ENCODE data around the gene ITGAD.

ITGAD gene

DNA sequence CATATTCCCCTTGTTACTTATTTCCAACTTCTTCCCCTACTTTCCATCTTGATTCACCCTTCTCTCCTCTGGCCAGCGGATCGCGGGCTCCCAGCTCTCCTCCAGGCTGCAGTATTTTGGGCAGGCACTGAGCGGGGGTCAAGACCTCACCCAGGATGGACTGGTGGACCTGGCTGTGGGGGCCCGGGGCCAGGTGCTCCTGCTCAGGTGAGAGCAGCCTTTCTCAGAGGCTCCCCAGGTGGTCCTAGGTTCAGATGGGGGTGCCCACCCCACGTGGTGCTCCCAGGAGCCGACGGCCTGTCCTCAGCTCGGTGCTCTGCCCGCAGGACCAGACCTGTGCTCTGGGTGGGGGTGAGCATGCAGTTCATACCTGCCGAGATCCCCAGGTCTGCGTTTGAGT is 22.1 kb upstream of the ITGAD start:
- TF ChIP-seq, protein P1, sequence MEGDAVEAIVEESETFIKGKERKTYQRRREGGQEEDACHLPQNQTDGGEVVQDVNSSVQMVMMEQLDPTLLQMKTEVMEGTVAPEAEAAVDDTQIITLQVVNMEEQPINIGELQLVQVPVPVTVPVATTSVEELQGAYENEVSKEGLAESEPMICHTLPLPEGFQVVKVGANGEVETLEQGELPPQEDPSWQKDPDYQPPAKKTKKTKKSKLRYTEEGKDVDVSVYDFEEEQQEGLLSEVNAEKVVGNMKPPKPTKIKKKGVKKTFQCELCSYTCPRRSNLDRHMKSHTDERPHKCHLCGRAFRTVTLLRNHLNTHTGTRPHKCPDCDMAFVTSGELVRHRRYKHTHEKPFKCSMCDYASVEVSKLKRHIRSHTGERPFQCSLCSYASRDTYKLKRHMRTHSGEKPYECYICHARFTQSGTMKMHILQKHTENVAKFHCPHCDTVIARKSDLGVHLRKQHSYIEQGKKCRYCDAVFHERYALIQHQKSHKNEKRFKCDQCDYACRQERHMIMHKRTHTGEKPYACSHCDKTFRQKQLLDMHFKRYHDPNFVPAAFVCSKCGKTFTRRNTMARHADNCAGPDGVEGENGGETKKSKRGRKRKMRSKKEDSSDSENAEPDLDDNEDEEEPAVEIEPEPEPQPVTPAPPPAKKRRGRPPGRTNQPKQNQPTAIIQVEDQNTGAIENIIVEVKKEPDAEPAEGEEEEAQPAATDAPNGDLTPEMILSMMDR (IDR thresholded peaks at IDR 0.05; ENCODE audit: insufficient read depth, missing control alignments) = no peak
- DNase-seq (ENCODE audit: insufficient read length, low spot score) (no peak), FAIRE-seq (no peak)

DNA sequence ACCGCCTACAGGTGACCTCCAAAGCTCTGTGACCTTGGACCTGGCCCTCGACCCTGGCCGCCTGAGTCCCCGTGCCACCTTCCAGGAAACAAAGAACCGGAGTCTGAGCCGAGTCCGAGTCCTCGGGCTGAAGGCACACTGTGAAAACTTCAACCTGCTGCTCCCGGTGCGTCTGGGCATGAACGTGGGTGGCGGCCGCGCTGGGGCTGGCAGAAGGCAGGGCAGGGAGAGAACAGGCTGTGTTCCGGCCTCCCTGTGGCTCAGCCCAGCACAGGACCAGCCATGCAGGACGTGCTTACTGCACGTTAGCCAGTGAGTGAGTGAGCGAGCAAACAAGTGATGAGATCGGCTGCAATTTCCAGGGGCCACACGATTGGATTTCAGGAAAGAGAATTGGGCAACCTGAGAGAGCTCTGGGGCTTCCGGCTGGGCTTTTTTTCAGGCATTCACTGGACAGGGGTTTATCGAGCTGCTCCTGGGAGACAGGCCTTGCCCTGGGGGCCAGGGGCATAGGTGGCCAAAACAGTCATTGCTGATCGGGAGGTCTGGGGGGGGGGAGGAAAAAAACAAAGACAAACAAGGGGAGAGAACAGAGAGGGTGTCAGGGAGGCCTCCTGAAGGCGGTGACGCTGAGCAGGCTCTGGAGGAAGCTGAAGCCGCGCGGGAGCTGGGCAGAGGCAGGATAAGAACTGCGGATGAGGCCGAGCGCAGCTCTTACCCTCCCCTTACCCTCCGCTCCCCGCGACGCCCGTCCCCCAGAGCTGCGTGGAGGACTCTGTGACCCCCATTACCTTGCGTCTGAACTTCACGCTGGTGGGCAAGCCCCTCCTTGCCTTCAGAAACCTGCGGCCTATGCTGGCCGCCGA is 21.3 kb upstream of the ITGAD start:
- TF ChIP-seq, protein P1 (IDR thresholded peaks at IDR 0.05; ENCODE audit: insufficient read depth, missing control alignments) = no peak
- no peak for DNase-seq (ENCODE audit: insufficient read length, low spot score)
- no peak for FAIRE-seq

DNA sequence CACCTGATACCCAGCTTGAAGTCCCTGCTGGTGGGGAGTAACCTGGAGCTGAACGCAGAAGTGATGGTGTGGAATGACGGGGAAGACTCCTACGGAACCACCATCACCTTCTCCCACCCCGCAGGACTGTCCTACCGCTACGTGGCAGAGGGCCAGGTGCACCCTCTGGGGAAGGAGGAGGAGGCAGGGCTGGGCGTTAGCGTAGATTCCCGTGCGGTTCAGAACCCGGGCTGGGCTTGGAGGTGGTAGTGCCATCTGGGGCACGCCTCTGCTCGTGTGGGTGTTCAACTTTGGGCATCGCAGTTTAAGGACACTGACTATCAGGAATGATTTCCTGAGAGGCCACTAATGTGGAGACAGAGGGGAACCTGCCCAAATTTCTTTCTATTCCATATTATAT is 19.9 kb upstream of the ITGAD start:
- no peak for FAIRE-seq
- TF ChIP-seq, protein P1 (IDR thresholded peaks at IDR 0.05; ENCODE audit: insufficient read depth, missing control alignments) = no peak

DNA sequence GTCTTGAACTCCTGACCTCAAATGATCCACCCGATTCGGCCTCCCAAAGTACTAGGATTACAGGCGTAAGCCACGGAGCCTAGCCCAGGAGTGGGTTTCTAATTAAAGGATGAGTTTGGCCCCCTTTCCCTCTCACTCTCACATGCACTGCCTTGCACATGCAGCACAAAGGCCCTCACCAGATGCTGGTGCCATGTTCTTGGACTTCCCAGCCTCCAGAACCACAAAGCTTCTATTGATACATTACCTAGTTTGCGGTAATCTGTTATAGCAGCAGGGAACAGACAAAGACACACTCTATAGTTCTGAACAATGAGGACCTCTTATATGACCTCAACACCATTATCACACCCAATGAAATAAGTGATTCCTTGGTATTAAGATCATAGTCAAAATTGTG is 17.9 kb upstream of the ITGAD start:
- DNase-seq (ENCODE audit: insufficient read length, low spot score) (no peak), FAIRE-seq (no peak)
- TF ChIP-seq, protein P1 (IDR thresholded peaks at IDR 0.05; ENCODE audit: insufficient read depth, missing control alignments) = no peak

More for the DNA sequence above, 19.9 kb upstream of the ITGAD start:
- DNase-seq (ENCODE audit: insufficient read length, low spot score) = no peak

DNA sequence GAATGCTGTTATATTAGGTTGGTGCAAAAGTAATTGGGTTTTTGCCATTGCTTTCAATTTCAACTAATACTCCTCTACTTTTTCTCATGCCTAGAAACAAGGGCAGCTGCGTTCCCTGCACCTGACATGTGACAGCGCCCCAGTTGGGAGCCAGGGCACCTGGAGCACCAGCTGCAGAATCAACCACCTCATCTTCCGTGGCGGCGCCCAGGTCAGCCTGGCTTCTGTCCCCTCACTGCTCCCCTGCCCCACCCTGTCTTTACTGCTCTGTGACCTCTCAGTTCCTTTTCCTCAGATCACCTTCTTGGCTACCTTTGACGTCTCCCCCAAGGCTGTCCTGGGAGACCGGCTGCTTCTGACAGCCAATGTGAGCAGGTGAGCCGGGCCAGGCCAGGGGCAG is 16.4 kb upstream of the ITGAD start:
- DNase-seq (ENCODE audit: insufficient read length, low spot score) (no peak), FAIRE-seq (no peak)
- TF ChIP-seq, protein P1 (IDR thresholded peaks at IDR 0.05; ENCODE audit: insufficient read depth, missing control alignments) = no peak

DNA sequence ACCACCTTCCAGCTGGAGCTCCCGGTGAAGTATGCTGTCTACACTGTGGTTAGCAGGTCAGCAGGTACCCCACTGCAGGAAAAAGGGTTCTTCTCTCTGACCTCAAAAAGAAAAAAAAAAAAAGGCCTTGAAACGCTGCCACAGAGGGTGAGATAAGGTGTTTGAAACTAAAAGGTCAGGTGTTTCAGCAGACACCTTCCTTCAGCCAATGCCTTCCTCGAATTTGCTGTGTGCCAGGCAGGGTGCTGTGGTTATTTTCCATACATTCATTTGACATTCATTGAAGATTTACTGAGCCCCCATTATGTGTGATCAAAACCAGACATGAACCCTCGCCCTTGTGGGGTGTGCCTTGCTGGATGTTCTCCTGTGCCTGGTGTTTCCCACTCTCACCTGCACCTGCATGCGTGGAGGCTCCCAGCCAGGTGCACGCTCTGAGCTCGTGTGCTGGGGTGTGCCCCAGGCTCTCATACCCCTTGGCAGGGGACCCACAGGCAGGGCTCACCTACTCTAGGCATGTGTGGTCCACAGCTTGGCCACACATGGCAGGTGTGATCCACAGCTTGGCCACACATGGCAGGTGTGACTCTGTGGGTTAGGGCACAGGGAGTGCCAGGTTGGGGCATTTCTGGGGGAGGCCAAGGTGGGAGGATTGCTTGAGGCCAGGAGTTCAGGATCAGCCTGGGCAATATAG is 15.8 kb upstream of the ITGAD start:
- FAIRE-seq (no peak), DNase-seq (ENCODE audit: insufficient read length, low spot score) (no peak)
- TF ChIP-seq, protein P1 (IDR thresholded peaks at IDR 0.05; ENCODE audit: insufficient read depth, missing control alignments) = no peak

DNA sequence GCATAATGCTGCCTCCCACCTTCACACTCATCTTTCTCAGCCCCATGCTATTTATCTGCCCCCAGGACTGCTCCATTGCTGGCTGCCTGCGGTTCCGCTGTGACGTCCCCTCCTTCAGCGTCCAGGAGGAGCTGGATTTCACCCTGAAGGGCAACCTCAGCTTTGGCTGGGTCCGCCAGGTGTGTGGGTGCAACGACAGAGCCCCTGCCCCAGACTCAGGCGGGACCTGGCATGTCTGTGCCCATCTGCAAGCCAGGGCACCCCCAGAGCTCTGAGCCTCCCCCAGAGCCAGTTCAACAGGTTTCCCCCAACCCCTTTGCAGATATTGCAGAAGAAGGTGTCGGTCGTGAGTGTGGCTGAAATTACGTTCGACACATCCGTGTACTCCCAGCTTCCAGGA is 12.9 kb upstream of the ITGAD start:
- FAIRE-seq (no peak), DNase-seq (ENCODE audit: insufficient read length, low spot score) (no peak)
- TF ChIP-seq, protein P1 (IDR thresholded peaks at IDR 0.05; ENCODE audit: insufficient read depth, missing control alignments) = no peak
